HUDEP-2 (cell line): ENCODE measurements around the gene PAMR1.
A peak's percentile ranks its signal among the peaks of the same experiment; 100 is the strongest.

Experiments
- DNase-seq, 76 experiments: peaks; one replicate each; lab custom pipeline; 2025; ENCODE audit not compliant: unreplicated experiment in 76 of 76; lab: John Stamatoyannopoulos, UW

The PAMR1 gene

DNA sequence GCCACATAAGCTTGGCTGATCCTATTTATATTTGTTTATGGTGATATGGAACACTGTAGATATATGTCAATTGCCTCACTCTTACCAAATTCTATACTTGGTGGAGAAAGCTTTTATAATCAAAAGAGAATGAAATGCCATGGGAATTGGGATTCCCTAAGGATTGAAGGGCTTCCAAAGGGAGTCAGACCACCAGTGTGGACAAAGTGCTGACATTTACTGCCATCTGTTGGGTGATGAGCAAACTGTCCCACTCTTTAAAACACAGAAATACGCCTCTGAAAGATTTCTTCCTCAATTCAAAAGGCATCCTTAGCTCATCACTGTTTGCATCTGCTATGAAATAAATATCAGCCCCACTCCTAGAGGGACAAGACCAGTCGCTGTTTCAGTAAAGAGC, 113.1 kb downstream of the PAMR1 start:
- no peak for DNase-seq

- DNase-seq = no peak
Observed at GRCh38 chr11:35407041-35407440, 118.4 kb downstream of the PAMR1 start.

GRCh38 chr11:35404388-35404775, 121.0 kb downstream of the PAMR1 start:
- peak in 5 of 76 experiments; percentile 1 to 9 (median 5) for DNase-seq

DNA sequence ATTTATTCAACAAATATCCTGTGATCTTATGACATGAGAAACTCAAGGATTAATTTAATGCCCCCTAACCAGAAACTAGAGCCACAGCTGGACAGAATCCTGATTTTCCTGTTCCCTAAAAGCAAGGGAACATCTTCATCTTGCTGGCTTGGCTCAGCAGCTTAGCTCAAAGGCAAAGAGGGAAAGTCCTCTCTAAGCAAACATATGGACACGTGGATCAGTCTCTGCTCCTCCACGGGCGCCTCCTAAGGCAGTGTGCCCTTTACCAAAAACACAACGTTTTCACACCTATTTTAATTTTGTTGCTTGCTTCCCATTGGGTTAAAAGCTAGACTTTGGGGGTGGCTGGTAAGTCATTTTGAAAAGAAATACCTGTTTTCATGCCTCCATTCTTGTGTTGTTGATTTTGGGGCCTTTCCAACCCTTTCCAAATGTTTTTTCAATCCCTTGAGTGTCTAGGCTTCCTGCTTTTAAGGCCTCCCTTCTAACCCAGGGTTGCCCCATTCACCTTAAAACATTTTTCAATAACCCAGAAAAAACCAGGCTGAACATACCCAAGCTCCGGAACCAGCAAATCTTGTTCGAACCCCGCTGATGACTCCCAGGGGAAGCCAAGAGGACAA, 121.5 kb downstream of the PAMR1 start:
- DNase-seq = no peak

- no peak for DNase-seq
Observed at GRCh38 chr11:35402751-35403660, 122.4 kb downstream of the PAMR1 start.

- DNase-seq = no peak
Observed at GRCh38 chr11:35398881-35399280, 126.5 kb downstream of the PAMR1 start.

DNA sequence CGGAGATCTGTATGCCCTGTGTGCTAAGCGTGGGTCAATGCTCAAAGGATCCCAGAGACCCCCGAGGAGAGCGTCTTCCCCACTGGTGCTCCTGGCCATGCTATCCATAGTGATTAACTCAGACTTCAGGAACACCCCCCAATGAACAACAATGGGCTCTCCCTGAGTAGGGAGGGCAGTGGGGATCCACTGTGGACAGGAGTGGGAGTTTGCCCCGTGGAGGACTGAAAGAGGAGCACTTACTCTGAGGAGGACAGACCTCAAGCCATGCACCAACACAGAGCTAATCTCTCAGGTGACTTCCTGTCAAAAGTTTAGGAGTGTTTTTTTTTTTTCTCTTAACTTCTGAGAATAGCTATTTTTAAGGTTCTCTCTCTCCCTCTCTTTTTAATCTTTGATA, 130.5 kb downstream of the PAMR1 start:
- no peak for DNase-seq

DNA sequence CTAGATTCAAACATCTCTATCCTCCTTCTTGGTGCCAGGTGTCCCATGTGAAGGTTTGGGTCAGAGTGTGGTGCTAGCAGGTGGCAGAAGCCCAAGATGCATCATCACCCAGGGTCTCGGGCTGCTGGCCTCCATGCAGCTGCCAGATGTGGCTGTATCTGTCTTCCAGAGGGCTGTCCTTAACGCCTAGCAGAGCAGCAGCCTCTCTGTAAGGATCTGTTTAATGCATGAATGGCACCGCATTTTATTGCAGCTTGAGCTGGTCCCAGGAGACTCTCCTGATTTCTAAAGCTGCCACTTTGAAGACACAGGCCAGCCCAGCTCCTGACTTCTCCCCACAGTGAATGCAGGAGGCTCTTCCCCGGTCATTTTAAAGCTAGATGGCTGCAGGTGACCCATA, 132.3 kb downstream of the PAMR1 start:
- DNase-seq = no peak

GRCh38 chr11:35391922-35392688, 133.3 kb downstream of the PAMR1 start:
- DNase-seq = peak in 47 of 76 experiments; percentile 0 to 67 (median 30)

- DNase-seq = no peak
Observed at GRCh38 chr11:35390737-35391682, 134.4 kb downstream of the PAMR1 start.

DNA sequence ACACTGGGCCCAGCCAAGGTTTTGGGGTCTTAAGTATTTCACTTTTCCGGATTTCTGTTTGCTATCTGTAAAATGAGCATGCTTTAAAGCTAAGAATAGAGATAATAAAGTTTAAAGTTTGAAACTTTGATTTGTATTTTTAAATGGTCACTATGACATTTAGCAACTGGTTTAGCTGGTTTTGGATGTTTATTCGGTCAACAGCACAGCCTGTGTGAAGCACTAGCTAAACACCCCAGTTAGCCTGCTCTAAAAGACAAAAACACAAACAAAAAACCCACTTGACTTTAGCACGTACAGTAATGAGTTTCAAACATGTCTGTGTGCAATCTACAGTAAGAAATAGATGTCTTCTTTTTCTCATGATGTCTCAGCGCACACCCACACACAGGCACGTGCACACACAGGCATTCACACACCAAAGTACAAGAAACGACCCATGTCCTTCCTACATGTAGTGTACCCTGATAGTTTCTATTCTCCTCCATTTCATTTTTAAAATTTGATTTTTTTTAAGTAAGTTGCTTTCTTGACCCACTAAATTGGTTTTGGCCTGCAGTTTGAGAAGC, 135.4 kb downstream of the PAMR1 start:
- DNase-seq = no peak

DNA sequence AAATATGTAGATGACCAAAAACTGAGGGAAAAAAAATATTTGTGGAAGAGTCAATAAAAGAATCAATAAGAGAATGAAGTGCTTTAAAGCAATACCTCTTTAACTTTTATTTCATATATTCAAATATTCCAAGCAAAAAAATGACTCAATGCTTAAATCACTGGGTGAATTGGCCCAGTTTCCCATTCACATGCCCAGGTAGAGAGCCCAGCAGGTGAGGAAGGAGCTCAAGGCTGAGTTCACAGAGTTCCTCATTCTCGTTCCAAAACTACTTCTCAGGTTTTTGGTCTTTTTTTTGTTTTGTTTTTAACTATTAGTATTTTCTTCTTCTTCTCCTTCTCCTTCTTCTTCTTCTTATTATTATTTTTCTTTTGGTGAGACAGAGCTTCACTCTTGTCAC, 136.3 kb downstream of the PAMR1 start:
- DNase-seq = no peak

- no peak for DNase-seq
Observed at GRCh38 chr11:35388061-35388460, 137.4 kb downstream of the PAMR1 start.

- DNase-seq = no peak
Observed at GRCh38 chr11:35387111-35387982, 138.1 kb downstream of the PAMR1 start.

- no peak for DNase-seq
Observed at GRCh38 chr11:35383953-35384352, 141.5 kb downstream of the PAMR1 start.
